ENCODE results near the gene VPS13C. TPM values are rescaled to one million over a fixed set of nuclear protein-coding genes. Genes with fewer than 3 reads are reported as not detected.

The VPS13C gene
- total RNA-seq, 1 experiment from 2014 or later, result 18.6 TPM

- Histone ChIP-seq H3K9me3 (ENCODE audit: control insufficient read depth in 1 of 2, insufficient read depth in 1 of 2, low read depth in 1 of 2, low read length in 2 of 2) (no peaks in the 10 kb centered on the region), H3K36me3 (ENCODE audit: control insufficient read depth in 1 of 2, insufficient read depth in 2 of 2, low read length in 2 of 2) (no peaks in the 10 kb centered on the region), H3K4me3 (replicated peaks in 1 of 2; ENCODE audit: low read depth in 1 of 2, low read length in 2 of 2) (no peak overlapping the region), H3K4me2 (ENCODE audit: low read length) (no peak overlapping the region), H3K4me1 (ENCODE audit: control insufficient read depth in 1 of 2, insufficient read depth in 2 of 2, low read length in 2 of 2) (peaks cover 0 to 4% of the 10 kb centered on the region in 2 experiments; a peak in 1 of 4 replicates), H3K9me2 (ENCODE audit: insufficient read depth) (no peaks in the 10 kb centered on the region), H3K9ac (ENCODE audit: low read length) (no peak overlapping the region), H2AFZ (ENCODE audit: low read depth, low read length, poor library complexity, severe bottlenecking) (no peak overlapping the region), H3K79me2 (ENCODE audit: insufficient read depth, low read length) (peaks cover 18% of the 10 kb centered on the region), H3K27me3 (ENCODE audit: insufficient read depth, low read length) (no peaks in the 10 kb centered on the region), H4K20me1 (ENCODE audit: insufficient read depth) (no peaks in the 10 kb centered on the region), H3K27ac (ENCODE audit: low read depth, low read length) (no peak overlapping the region)
- CTCF ChIA-PET, result interaction anchor here (1.9 kb wide), 1 partner anchor 9 kb away, joined by 5 read pairs; the partner anchor contains the start of gene VPS13C
- no peak for ATAC-seq
- TF ChIP-seq TCF7L2 (IDR thresholded peaks at IDR 0.05; ENCODE audit: borderline replicate concordance, extremely low read depth, insufficient read depth, insufficient read length) (no peak), FOSL1 (IDR thresholded peaks at IDR 0.05; ENCODE audit: low read depth) (no peak)
- intact Hi-C loops (cut with micrococcal nuclease), result no loop called here
- BruUV-seq (replicated peaks), result no TSS peak
- POLR2A ChIA-PET, result no interaction called here
- no peak for DNase-seq (ENCODE audit: low read depth, low spot score)
- RAD21 ChIA-PET (ENCODE audit: low non-redundant PET in 1 of 2, low total read pairs in 2 of 2, uncharacterized antibody in 2 of 2, unreplicated experiment in 2 of 2), result no interaction called here
These were observed 9.1 kb downstream of the VPS13C start for GRCh38 chr15:62051166-62051565.

DNA sequence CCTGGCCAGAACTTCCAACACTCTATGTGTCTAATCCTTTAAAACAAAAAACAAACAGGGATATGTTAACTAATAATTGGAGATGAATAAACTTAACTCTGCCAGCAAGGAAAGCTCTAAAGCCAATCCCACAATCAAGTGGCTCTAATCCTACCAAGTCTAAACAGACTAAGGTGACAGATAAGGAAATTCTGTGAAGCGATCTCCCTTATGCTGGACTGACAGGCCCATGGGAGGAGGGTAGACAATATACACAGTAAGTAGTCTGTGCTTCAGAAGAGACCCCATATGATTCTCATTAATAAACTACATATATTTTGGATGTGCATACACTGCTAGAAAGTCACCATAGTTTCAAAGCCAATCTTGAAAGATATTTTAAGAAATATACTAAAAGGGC is 10.1 kb downstream of the VPS13C start:
- BruUV-seq (replicated peaks), result no TSS peak
- peaks cover 18% of the 10 kb centered on the region for H3K79me2 ChIP-seq (ENCODE audit: insufficient read depth, low read length)
- H3K27ac ChIP-seq (ENCODE audit: low read depth, low read length), result no peak overlapping the region

More for the DNA sequence above, 10.1 kb downstream of the VPS13C start:
- H3K4me2 ChIP-seq (ENCODE audit: low read length), result no peak overlapping the region
- ChIA-PET POLR2A (no interaction called here), RAD21 (ENCODE audit: low non-redundant PET in 1 of 2, low total read pairs in 2 of 2, uncharacterized antibody in 2 of 2, unreplicated experiment in 2 of 2) (no interaction called here), CTCF (interaction anchor here (1.9 kb wide), 1 partner anchor 10 kb away, joined by 5 read pairs; the partner anchor contains the start of gene VPS13C)
- no peaks in the 10 kb centered on the region for H3K36me3 ChIP-seq (ENCODE audit: control insufficient read depth in 1 of 2, insufficient read depth in 2 of 2, low read length in 2 of 2)
- intact Hi-C loops (cut with micrococcal nuclease), result no loop called here
- no peak overlapping the region for H2AFZ ChIP-seq (ENCODE audit: low read depth, low read length, poor library complexity, severe bottlenecking)
- no peak for TF ChIP-seq SIN3A (IDR thresholded peaks at IDR 0.05; ENCODE audit: low read depth)
- no peak for TF ChIP-seq REST (IDR thresholded peaks at IDR 0.05; ENCODE audit: low read depth)
- TF ChIP-seq POLR2AphosphoS5 (IDR thresholded peaks at IDR 0.05; ENCODE audit: low read depth, low read length), result no peak
- no peak for TF ChIP-seq CEBPB (IDR thresholded peaks at IDR 0.05; ENCODE audit: low read depth)
- no peak for TF ChIP-seq JUND (IDR thresholded peaks at IDR 0.05)
- TF ChIP-seq SRF (IDR thresholded peaks at IDR 0.05; ENCODE audit: low read depth), result no peak
- no peak for TF ChIP-seq ATF3 (IDR thresholded peaks at IDR 0.05)
- no peak for TF ChIP-seq EZH2 (IDR thresholded peaks at IDR 0.05)
- no peak for TF ChIP-seq TCF7L2 (IDR thresholded peaks at IDR 0.05; ENCODE audit: borderline replicate concordance, extremely low read depth, insufficient read depth, insufficient read length)
- TF ChIP-seq, protein P1, sequence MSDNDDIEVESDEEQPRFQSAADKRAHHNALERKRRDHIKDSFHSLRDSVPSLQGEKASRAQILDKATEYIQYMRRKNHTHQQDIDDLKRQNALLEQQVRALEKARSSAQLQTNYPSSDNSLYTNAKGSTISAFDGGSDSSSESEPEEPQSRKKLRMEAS (IDR thresholded peaks at IDR 0.05), result no peak
- no peak for ATAC-seq
- no peak overlapping the region for H3K9ac ChIP-seq (ENCODE audit: low read length)
- no peaks in the 10 kb centered on the region for H3K9me3 ChIP-seq (ENCODE audit: control insufficient read depth in 1 of 2, insufficient read depth in 1 of 2, low read depth in 1 of 2, low read length in 2 of 2)
- DNase-seq (ENCODE audit: low read depth, low spot score), result no peak
- no peaks in the 10 kb centered on the region for H3K27me3 ChIP-seq (ENCODE audit: insufficient read depth, low read length)
- peaks cover 0 to 4% of the 10 kb centered on the region in 2 experiments; a peak in 1 of 4 replicates for H3K4me1 ChIP-seq (ENCODE audit: control insufficient read depth in 1 of 2, insufficient read depth in 2 of 2, low read length in 2 of 2)
- H3K9me2 ChIP-seq (ENCODE audit: insufficient read depth), result no peaks in the 10 kb centered on the region
- no peaks in the 10 kb centered on the region for H4K20me1 ChIP-seq (ENCODE audit: insufficient read depth)
- no peak overlapping the region for H3K4me3 ChIP-seq (replicated peaks in 1 of 2; ENCODE audit: low read depth in 1 of 2, low read length in 2 of 2)
